GM11168 (cell line): ENCODE results near the gene MOV10.

Source experiments
- in situ Hi-C: fragments of 300-500 bp; cut with MboI; formaldehyde crosslinking; loops from one replicate; pipeline ENCODE4 v1.12.0; 2022; ENCODE audit warnings: low sequenced_read_pairs; ENCODE audit not compliant: unreplicated experiment

MOV10 gene

DNA sequence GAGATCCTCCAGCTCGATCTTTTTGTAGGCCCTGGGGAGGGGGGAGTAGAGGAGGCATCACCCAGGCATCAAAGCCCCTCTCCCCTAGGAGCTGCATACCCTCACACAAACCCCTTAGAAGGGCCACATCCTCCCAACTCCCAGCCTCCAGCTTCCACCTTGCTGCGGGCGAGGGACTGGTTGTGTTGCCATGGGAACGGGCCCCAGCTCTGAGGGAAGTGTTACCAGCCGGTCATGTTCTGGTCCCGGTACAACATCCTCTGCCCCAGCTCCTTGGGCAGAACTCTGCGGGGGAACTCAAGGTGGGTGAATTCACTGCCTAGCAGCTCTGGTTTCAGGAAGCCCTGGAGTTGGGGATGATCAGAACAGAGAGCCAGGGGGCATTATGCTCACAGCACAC is 36.6 kb downstream of the MOV10 start:
- in situ Hi-C loops = loop anchor here (25.0 kb wide), 2 partner anchors 224 to 326 kb away; no protein-coding TSS in a partner anchor

DNA sequence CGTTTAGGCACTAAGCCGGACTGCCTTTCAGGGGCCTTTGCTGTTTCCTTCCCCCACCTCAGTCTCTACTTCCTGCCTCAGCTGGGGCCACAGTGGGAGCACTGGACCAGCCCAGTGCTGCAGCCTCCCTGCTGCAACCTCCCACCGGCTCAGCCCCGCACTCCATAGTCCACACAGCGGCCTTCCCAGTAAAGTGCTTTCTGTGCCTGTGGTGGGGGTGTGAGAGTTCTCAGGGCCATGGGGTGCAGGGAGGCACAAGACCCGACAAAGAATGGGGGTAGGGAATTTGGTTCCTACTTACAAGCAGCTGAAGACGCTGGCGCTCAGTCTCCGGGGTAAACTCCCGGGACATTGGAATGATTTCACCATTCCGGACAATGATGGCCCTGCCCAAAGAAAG is 37.2 kb downstream of the MOV10 start:
- in situ Hi-C loops = loop anchor here (25.0 kb wide), 2 partner anchors 224 to 326 kb away; no protein-coding TSS in a partner anchor

GRCh38 chr1:112712191-112712590 is 37.7 kb downstream of the MOV10 start:
- in situ Hi-C loops = loop anchor here (25.0 kb wide), 2 partner anchors 225 to 325 kb away; no protein-coding TSS in a partner anchor

- in situ Hi-C loops = loop anchor here (25.0 kb wide), 2 partner anchors 225 to 325 kb away; no protein-coding TSS in a partner anchor
Observed at GRCh38 chr1:112712701-112713128, 38.3 kb downstream of the MOV10 start.

DNA sequence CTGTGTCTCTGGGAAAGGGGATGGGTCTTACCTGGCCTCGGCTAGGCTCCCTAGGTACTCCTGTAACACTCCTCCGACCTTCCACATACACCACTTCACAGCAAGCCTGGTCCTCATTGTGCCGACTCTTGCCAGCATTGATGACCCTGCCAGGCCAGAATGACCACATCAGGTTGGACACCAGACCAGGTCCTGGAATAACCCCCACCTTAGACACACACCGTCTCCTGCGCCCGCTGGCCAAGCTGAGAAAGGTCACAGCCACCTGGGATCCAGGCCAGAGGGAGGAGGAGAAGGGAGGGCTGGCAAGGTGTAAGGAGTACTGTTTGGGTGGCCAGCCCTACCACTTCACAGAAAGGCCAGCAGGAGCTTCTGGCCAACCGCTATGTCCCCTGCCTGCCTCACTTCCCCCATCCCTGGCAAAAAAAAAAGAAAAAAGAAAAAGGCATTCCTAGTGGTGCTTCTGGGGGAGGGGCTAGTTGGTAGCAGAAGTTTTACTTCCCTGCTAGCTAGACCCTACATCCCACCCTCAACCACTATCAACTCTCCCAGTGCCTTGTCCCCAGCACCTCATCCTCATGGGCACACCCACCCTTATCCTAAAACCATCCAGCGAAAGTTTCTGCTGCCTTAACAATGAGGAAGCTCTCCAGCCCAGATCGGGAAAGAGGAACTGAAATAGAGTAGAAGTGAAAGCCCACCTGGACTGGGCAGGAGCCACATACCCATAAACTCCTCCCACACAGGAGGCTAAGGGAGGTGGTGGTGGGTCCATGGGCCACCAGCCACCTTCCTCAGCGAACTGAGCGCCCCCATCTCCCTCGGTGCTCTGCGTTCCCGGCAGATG is 39.2 kb downstream of the MOV10 start:
- in situ Hi-C loops = loop anchor here (25.0 kb wide), 2 partner anchors 226 to 324 kb away; no protein-coding TSS in a partner anchor

DNA sequence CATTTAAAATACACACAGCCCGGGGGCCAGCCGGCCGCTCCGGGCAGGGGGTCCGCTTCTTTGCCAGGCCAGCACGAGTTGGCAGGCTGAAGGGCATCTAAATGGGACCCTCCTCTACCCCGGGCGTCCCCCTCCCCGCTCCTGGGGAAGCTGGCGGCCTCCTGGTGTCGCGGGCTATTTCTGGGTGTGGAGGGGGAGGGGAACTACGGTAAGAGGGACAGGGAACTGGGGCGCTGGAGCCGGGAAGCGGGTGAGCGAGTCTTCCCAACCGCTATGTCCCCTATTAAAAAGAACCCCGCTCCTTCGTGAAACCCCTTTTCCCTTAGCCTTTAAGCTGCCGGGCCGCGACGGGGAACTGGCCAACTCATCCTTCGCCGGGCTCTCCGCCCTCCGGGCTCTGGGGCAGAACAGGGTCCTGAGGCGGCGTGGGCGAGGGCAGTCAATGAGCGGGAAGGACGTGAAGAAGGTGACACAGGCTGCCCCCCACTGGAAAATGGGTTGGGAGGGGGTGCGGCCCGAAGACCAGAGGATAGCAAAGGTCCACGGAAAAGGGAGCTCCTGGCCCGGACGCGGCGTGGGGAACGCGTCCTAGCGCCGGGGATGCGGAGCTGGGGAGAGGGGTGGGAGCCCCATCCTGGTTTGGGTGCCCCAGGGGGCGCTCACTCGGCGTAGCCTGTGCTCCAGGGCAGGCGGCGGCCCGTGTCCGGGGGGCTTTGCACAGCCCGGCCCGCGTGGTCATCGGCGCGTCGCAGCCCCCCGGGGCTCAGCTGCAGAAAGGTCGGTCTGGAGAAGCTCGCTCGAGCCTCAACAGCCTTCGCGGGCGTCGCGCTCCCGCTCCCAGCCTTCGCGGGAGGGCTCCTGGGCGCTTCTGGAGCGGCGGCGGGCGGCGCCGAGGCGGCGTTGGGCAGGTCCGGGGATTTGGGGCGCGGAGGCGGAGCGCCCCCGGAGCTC is 40.1 kb downstream of the MOV10 start:
- in situ Hi-C loops = loop anchor here (5.0 to 25.0 kb wide), 3 partner anchors 78 to 323 kb away; no protein-coding TSS in a partner anchor

DNA sequence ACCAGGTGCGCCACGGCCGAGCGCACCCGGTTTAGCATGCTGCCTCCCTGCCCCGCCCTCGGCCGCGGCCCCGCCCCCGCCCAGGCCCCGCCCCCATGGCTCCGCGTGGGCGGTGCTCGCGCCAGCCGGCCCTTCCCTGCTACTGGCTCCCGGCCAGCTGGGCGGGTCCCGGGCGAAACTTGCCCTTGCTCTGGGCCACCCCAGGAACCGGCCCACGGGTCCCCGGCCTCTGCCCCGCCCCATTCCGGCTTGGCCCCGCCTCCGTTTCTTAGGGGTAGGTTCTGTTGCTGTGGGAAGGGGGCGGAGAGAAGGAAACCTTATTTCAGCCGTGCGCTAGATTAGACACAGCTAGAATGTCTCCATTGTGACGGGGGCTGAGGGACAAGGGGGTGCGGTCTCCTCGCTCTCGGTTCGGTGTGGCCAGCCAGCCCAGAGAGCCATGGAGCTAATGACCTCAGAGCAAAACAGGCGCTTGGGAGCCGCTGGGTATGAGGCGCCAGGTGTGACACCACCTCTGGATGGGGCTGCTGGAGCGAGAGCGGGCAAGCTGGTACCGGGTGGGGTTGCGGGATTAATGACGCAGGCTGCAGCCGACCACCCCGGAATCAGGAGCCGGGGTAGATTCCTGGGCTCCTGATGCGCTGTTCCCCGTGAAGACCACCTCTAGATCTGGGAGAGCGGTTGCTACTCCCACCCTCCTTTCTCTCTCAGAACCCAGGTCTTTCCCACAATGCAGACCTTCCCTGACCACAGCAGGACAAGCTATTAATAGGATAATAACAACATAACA is 41.0 kb downstream of the MOV10 start, which contains the start of gene PPM1J:
TSS of gene PPM1J (minus strand) at position 69 of the 790 bp plus-strand sequence. CDS start at position 38, 31 bp downstream.
- in situ Hi-C loops = loop anchor here (5.0 to 25.0 kb wide), 3 partner anchors 77 to 322 kb away; no protein-coding TSS in a partner anchor

- in situ Hi-C loops = loop anchor here (5.0 to 25.0 kb wide), 3 partner anchors 76 to 321 kb away; no protein-coding TSS in a partner anchor
Observed at GRCh38 chr1:112716133-112716720, 41.8 kb downstream of the MOV10 start.

DNA sequence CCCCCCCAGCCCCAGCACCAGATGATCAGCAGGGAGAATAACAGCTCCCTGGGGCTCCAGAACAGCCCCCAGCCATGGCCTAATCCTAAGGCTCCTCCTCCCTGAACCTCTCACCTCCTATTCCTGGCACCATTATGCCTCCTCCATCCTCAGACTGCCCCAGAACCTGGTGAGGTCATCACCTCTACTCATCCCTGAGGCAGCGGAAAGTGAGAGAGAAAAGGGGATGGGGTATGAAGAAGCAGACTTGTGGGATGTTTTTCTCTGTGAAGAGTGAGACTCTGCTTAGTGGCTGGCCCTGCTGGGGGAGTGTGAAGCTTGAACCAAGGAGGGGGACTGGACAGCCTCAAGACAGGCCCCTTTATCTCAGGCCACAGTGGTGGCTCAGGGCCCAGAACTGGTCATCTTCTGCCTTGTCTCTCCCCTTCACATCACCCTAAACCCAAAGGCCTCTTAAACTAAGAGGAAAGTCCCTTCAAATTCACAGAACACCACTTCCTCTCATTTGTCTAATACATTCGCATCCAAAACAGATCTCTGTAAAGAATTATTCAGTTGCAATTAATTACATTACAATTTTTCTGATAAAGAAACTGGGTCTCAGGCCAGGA is 42.9 kb downstream of the MOV10 start:
- in situ Hi-C loops = loop anchor here (5.0 to 25.0 kb wide), 3 partner anchors 75 to 320 kb away; no protein-coding TSS in a partner anchor

- in situ Hi-C loops = loop anchor here (5.0 to 25.0 kb wide), 3 partner anchors 73 to 318 kb away; no protein-coding TSS in a partner anchor
Observed at GRCh38 chr1:112718691-112719418, 44.4 kb downstream of the MOV10 start.

- in situ Hi-C loops = loop anchor here (5.0 to 25.0 kb wide), 3 partner anchors 73 to 318 kb away; no protein-coding TSS in a partner anchor
Observed at GRCh38 chr1:112719706-112720105, 45.2 kb downstream of the MOV10 start.

DNA sequence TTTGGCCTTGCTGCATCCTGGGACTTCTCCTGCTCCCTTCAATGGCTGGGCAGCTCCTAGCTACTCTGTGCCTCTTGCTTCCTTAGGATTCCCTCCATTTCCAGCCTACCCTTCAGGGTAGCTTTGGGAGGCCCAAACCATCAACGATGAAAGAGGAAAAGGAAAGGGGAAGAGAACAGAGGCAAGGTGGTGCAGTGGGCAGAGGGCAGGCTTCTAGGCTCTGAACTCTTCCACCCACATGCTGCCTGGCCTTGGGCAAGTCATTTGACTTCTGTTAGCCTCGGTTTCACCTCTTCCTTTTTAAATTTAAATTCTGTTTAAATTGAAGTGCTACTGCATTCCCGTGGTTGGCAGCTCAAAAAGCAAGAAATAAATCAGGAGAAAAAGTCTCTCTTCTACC is 46.3 kb downstream of the MOV10 start:
- in situ Hi-C loops = loop anchor here (25.0 kb wide), 2 partner anchors 233 to 317 kb away; no protein-coding TSS in a partner anchor

DNA sequence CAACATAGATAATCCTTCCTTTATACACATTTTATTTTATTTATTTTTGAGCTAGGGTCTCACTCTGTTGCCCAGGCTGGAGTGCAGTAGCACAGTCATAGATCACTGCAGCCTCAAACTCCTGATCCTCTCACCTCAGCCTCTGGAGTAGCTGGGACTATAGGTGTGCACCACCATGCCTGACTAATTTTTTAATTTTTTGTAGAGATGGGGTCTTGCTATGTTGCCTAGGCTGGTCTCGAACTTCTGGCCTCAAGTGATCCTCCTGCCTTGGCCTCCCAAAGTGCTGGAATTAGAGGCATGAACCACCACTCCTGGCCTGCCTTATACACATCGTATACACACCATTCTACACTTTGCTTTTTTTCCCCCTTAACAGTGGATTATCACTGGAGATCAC is 46.8 kb downstream of the MOV10 start:
- in situ Hi-C loops = loop anchor here (25.0 kb wide), 2 partner anchors 234 to 316 kb away; no protein-coding TSS in a partner anchor

- in situ Hi-C loops = loop anchor here (25.0 kb wide), 2 partner anchors 235 to 315 kb away; no protein-coding TSS in a partner anchor
Observed at GRCh38 chr1:112721966-112722524, 47.6 kb downstream of the MOV10 start.

GRCh38 chr1:112722601-112723510 is 48.4 kb downstream of the MOV10 start:
- in situ Hi-C loops = loop anchor here (25.0 kb wide), 2 partner anchors 236 to 314 kb away; no protein-coding TSS in a partner anchor

GRCh38 chr1:112723511-112723839 is 49.0 kb downstream of the MOV10 start:
- in situ Hi-C loops = loop anchor here (25.0 kb wide), 2 partner anchors 236 to 314 kb away; no protein-coding TSS in a partner anchor
